Measurements from ENCODE around the gene TMEM187.

Gene TMEM187

DNA sequence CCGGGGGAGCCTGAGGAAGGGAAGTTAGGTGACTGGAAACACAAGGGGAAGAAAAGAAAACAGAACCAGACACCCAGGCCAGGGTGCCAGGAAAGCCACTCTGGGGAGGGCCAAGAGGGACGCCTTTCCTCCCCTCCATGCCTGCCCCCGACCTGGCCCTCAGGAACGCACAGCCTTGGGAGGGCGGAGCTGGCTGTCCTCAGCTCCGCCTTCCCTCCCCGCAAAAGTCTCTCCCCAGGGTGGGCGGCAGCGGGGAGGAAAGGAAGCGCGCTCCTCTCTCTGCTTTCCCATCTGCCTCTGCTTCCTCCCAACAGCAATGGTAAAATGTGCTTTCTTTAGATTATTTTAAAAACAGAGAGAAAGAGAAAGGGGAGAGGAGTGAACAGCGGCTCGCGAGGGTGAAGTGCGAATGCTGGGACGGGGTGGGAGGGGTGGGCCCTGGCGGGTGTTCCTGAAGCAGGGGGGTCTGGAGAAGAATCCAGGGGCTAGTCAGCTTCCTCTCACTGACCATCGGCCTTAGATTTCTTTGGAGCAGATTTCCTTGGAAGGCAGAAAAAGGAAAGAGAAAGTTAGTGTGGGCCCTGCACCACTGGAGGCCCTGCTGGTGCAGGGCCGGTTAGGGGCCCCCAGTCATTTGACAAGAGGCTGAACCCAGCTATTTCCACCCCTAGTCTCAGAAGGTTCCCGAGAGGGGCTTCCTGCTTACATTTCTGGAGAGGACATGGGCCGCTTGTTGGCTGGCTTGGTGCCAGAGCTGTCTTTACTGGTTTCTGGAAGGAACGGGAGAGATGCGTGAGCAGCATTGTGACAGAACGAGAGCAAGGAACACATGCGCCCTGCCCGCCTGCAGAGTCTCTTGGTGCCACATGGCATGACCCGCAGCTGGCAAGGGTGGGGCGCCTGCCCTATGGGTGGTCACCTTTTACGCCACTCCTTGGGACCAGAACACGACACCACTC lies 23.4 kb upstream of the TMEM187 start:
- Histone ChIP-seq H3K27ac (ENCODE audit: insufficient read depth in 1 of 2, low read depth in 1 of 2, low read length in 2 of 2, poor library complexity in 1 of 2, severe bottlenecking in 2 of 2) (no peak overlapping the region), H3K36me3 (ENCODE audit: control insufficient read depth in 4 of 4, insufficient read depth in 4 of 4, low read length in 3 of 4) (peaks cover 0 to 62% (median 28%) of the 10 kb centered on the region in 4 experiments), H3K9me3 (ENCODE audit: control extremely low read depth in 1 of 5, control insufficient read depth in 4 of 5, insufficient read depth in 2 of 5, low read depth in 1 of 5, low read length in 4 of 5) (no peaks in the 10 kb centered on the region), H3K27me3 (replicated peaks in 2 of 5; ENCODE audit: control insufficient read depth in 4 of 5, insufficient read depth in 5 of 5, low read length in 4 of 5) (peaks cover 0 to 11% (median 0%) of the 10 kb centered on the region in 5 experiments), H3K4me1 (ENCODE audit: control extremely low read depth in 1 of 4, control insufficient read depth in 4 of 4, insufficient read depth in 4 of 4, low read length in 3 of 4) (peaks cover 0 to 50% (median 45%) of the 10 kb centered on the region in 4 experiments), H3K4me3 (ENCODE audit: control insufficient read depth in 1 of 7, extremely low read depth in 1 of 7, insufficient read depth in 4 of 7, low read depth in 2 of 7, low read length in 6 of 7) (no peak overlapping the region)
- ChIA-PET POLR2A (interaction anchor here (1.0 to 1.1 kb wide), 2 partner anchors 22 to 24 kb away, joined by 3 to 4 read pairs; no protein-coding TSS in a partner anchor), CTCF (interaction anchor here (1.0 to 18.9 kb wide), 11 partner anchors 9 to 193 kb away, joined by 3 to 482 read pairs (median 6); partner anchors contain the start of genes ARHGAP4, AVPR2, NAA10 and PLXNB3)
- DNase-seq, result peak in 1 of 3 donors; percentile 45
- WGBS (ENCODE audit: insufficient coverage), result 55% methylated on average over 24 of the region's 30 CpGs

- peaks cover 0 to 41% (median 37%) of the 10 kb centered on the region in 4 experiments for H3K4me1 ChIP-seq (ENCODE audit: control extremely low read depth in 1 of 4, control insufficient read depth in 4 of 4, insufficient read depth in 4 of 4, low read length in 3 of 4)
- POLR2A ChIA-PET, result no interaction called here
Observed at GRCh38 chrX:153950127-153950526, 22.4 kb upstream of the TMEM187 start.

GRCh38 chrX:153951683-153952372 lies 20.7 kb upstream of the TMEM187 start:
- H3K4me1 ChIP-seq (ENCODE audit: control extremely low read depth in 1 of 4, control insufficient read depth in 4 of 4, insufficient read depth in 4 of 4, low read length in 3 of 4), result peaks cover 0 to 32% (median 32%) of the 10 kb centered on the region in 4 experiments
- ChIA-PET CTCF (interaction anchor here (0.5 to 18.9 kb wide), 7 partner anchors 10 to 188 kb away, joined by 3 to 482 read pairs (median 6); partner anchors contain the start of genes ARHGAP4 and NAA10), POLR2A (no interaction called here)
- H3K27ac ChIP-seq (ENCODE audit: insufficient read depth in 1 of 2, low read depth in 1 of 2, low read length in 2 of 2, poor library complexity in 1 of 2, severe bottlenecking in 2 of 2), result no peak overlapping the region
- 97% methylated on average over 27 of the region's 28 CpGs for WGBS (ENCODE audit: insufficient coverage)
- peaks cover 0 to 7% (median 0%) of the 10 kb centered on the region in 5 experiments for H3K27me3 ChIP-seq (replicated peaks in 2 of 5; ENCODE audit: control insufficient read depth in 4 of 5, insufficient read depth in 5 of 5, low read length in 4 of 5)
- peaks cover 3 to 89% (median 44%) of the 10 kb centered on the region in 4 experiments for H3K36me3 ChIP-seq (ENCODE audit: control insufficient read depth in 4 of 4, insufficient read depth in 4 of 4, low read length in 3 of 4)
- no peak for DNase-seq
- no peak overlapping the region for H3K4me3 ChIP-seq (ENCODE audit: control insufficient read depth in 1 of 7, extremely low read depth in 1 of 7, insufficient read depth in 4 of 7, low read depth in 2 of 7, low read length in 6 of 7)
- no peaks in the 10 kb centered on the region for H3K9me3 ChIP-seq (ENCODE audit: control extremely low read depth in 1 of 5, control insufficient read depth in 4 of 5, insufficient read depth in 2 of 5, low read depth in 1 of 5, low read length in 4 of 5)

More at GRCh38 chrX:153950127-153950526, 22.4 kb upstream of the TMEM187 start:
- H3K9me3 ChIP-seq (ENCODE audit: control extremely low read depth in 1 of 5, control insufficient read depth in 4 of 5, insufficient read depth in 2 of 5, low read depth in 1 of 5, low read length in 4 of 5), result no peaks in the 10 kb centered on the region
- 92% methylated on average over 19 of the region's 19 CpGs for WGBS (ENCODE audit: insufficient coverage)
- H3K27me3 ChIP-seq (replicated peaks in 2 of 5; ENCODE audit: control insufficient read depth in 4 of 5, insufficient read depth in 5 of 5, low read length in 4 of 5), result peaks cover 0 to 11% (median 0%) of the 10 kb centered on the region in 5 experiments
- H3K36me3 ChIP-seq (ENCODE audit: control insufficient read depth in 4 of 4, insufficient read depth in 4 of 4, low read length in 3 of 4), result peaks cover 0 to 72% (median 32%) of the 10 kb centered on the region in 4 experiments
- DNase-seq, result no peak
- no peak overlapping the region for H3K27ac ChIP-seq (ENCODE audit: insufficient read depth in 1 of 2, low read depth in 1 of 2, low read length in 2 of 2, poor library complexity in 1 of 2, severe bottlenecking in 2 of 2)
- CTCF ChIA-PET, result interaction anchor here (1.0 to 18.9 kb wide), 10 partner anchors 12 to 194 kb away, joined by 3 to 482 read pairs (median 6); partner anchors contain the start of genes ARHGAP4, AVPR2, NAA10 and PLXNB3
- H3K4me3 ChIP-seq (ENCODE audit: control insufficient read depth in 1 of 7, extremely low read depth in 1 of 7, insufficient read depth in 4 of 7, low read depth in 2 of 7, low read length in 6 of 7), result no peak overlapping the region

DNA sequence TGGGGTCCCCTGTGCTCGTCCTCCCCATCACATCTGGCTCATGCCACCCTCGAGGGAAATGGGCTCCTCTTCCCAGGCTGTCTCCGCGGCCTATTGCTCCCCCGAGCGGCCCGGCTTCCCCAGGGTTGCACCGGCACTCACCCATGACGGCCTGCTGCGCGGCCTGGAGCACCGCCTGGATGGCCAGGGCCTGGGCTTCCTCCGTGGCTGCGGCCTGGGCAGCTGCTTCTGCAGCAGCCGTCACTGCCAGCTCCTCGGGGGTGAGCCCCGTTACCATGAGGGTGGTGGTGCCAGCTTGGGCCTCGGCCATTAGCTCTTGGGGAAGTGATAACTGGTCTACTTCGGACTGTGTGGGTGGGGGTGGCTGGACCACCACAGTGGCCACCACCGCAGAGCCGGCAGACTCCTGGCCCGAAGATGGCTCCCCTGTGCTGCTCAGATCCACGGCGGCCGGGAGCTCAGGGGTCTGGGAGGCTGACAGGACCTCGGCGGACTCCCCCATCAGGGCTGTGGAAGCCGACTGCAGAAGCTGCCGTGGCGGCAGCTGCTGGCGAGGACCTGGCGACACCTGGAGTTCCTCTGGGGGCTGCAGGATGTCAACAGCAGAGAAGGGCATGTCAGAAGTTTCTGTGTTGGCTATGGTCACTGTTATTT lies 20.1 kb upstream of the TMEM187 start:
- no peak overlapping the region for H3K4me3 ChIP-seq (ENCODE audit: control insufficient read depth in 1 of 7, extremely low read depth in 1 of 7, insufficient read depth in 4 of 7, low read depth in 2 of 7, low read length in 6 of 7)
- H3K9me3 ChIP-seq (ENCODE audit: control extremely low read depth in 1 of 5, control insufficient read depth in 4 of 5, insufficient read depth in 2 of 5, low read depth in 1 of 5, low read length in 4 of 5), result no peaks in the 10 kb centered on the region
- H3K4me1 ChIP-seq (ENCODE audit: control extremely low read depth in 1 of 4, control insufficient read depth in 4 of 4, insufficient read depth in 4 of 4, low read length in 3 of 4), result peaks cover 0 to 28% (median 27%) of the 10 kb centered on the region in 4 experiments
- ChIA-PET CTCF (interaction anchor here (0.5 to 18.9 kb wide), 10 partner anchors 9 to 189 kb away, joined by 3 to 482 read pairs (median 4); partner anchors contain the start of genes ARHGAP4 and NAA10), POLR2A (no interaction called here)
- H3K27me3 ChIP-seq (replicated peaks in 2 of 5; ENCODE audit: control insufficient read depth in 4 of 5, insufficient read depth in 5 of 5, low read length in 4 of 5), result peaks cover 0 to 7% (median 0%) of the 10 kb centered on the region in 5 experiments
- no peak overlapping the region for H3K27ac ChIP-seq (ENCODE audit: insufficient read depth in 1 of 2, low read depth in 1 of 2, low read length in 2 of 2, poor library complexity in 1 of 2, severe bottlenecking in 2 of 2)
- no peak for DNase-seq
- peaks cover 3 to 95% (median 47%) of the 10 kb centered on the region in 4 experiments for H3K36me3 ChIP-seq (ENCODE audit: control insufficient read depth in 4 of 4, insufficient read depth in 4 of 4, low read length in 3 of 4)
- 95% methylated on average over 31 of the region's 32 CpGs for WGBS (ENCODE audit: insufficient coverage)

DNA sequence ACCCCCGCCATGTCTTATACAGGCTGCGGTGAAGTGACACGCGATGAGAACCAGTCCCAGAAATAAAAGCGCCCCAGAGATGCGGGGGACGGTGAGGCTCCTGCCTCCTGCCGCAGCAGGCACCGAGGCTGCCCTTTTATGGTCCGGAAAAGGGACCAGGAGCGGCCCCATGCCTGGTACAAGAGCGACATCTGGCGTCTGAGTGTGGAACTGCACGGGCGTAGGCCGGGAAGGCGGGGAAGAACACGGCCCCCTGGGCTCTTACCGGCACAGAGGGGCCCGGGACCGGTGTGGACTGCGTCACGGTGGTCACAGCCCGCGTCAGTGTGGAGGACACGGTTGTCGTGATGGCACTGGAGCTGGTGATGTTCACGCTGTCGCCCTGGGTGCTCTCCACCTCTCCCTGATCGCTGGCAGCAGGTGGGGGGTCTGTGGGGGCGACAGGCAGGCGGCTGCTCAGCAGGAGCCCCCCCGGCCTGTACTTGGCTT lies 19.2 kb upstream of the TMEM187 start:
- Histone ChIP-seq H3K4me3 (ENCODE audit: control insufficient read depth in 1 of 7, extremely low read depth in 1 of 7, insufficient read depth in 4 of 7, low read depth in 2 of 7, low read length in 6 of 7) (no peak overlapping the region), H3K36me3 (ENCODE audit: control insufficient read depth in 4 of 4, insufficient read depth in 4 of 4, low read length in 3 of 4) (peaks cover 3 to 98% (median 51%) of the 10 kb centered on the region in 4 experiments), H3K4me1 (ENCODE audit: control extremely low read depth in 1 of 4, control insufficient read depth in 4 of 4, insufficient read depth in 4 of 4, low read length in 3 of 4) (peaks cover 0 to 23% (median 19%) of the 10 kb centered on the region in 4 experiments), H3K9me3 (ENCODE audit: control extremely low read depth in 1 of 5, control insufficient read depth in 4 of 5, insufficient read depth in 2 of 5, low read depth in 1 of 5, low read length in 4 of 5) (no peaks in the 10 kb centered on the region), H3K27me3 (replicated peaks in 2 of 5; ENCODE audit: control insufficient read depth in 4 of 5, insufficient read depth in 5 of 5, low read length in 4 of 5) (peaks cover 0 to 7% (median 0%) of the 10 kb centered on the region in 5 experiments), H3K27ac (ENCODE audit: insufficient read depth in 1 of 2, low read depth in 1 of 2, low read length in 2 of 2, poor library complexity in 1 of 2, severe bottlenecking in 2 of 2) (no peak overlapping the region)
- ChIA-PET CTCF (interaction anchor here (0.7 to 18.9 kb wide), 9 partner anchors 8 to 188 kb away, joined by 3 to 482 read pairs (median 4); partner anchors contain the start of genes ARHGAP4, NAA10 and RENBP), POLR2A (no interaction called here)
- 29% methylated on average over 26 of the region's 33 CpGs for WGBS (ENCODE audit: insufficient coverage)
- peak in 2 of 3 donors; percentile 71 to 79 for DNase-seq

DNA sequence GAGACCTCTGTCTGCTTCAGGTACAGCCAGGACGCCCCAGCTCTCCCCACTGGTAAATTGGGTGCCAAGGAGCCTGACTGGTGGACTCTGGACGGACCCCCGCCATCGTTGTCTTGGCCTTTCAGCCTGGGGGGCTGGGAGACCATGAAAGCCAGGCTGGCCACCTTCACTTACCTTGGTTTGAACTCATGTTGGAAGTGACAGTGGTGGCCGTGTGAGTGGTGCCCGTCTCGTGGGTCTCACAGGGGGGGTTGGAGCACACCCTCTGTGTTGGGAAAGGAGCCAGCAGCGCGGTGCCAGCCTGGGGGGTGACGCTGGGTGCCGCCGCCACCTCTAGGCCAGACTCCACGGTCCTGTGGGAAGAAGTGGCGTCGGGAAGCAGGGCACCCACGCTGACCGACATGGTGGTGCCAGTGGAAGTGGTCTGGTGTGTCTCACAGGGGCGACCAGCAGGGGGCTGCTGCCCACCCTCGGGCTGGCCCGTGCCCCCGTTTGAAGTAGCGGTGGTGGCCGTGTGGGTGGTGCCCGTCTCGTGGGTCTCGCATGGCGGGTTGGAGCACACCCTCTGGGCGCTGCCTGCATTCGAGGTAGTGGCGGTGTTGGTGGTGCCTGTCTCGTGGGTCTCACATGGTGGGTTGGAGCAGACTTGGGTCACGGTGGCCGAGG lies 18.5 kb upstream of the TMEM187 start:
- Histone ChIP-seq H3K9me3 (ENCODE audit: control extremely low read depth in 1 of 5, control insufficient read depth in 4 of 5, insufficient read depth in 2 of 5, low read depth in 1 of 5, low read length in 4 of 5) (no peaks in the 10 kb centered on the region), H3K4me1 (ENCODE audit: control extremely low read depth in 1 of 4, control insufficient read depth in 4 of 4, insufficient read depth in 4 of 4, low read length in 3 of 4) (peaks cover 0 to 17% (median 12%) of the 10 kb centered on the region in 4 experiments), H3K27me3 (replicated peaks in 2 of 5; ENCODE audit: control insufficient read depth in 4 of 5, insufficient read depth in 5 of 5, low read length in 4 of 5) (peaks cover 0 to 7% (median 0%) of the 10 kb centered on the region in 5 experiments), H3K27ac (ENCODE audit: insufficient read depth in 1 of 2, low read depth in 1 of 2, low read length in 2 of 2, poor library complexity in 1 of 2, severe bottlenecking in 2 of 2) (no peak overlapping the region), H3K36me3 (ENCODE audit: control insufficient read depth in 4 of 4, insufficient read depth in 4 of 4, low read length in 3 of 4) (peaks cover 8 to 99% (median 57%) of the 10 kb centered on the region in 4 experiments), H3K4me3 (ENCODE audit: control insufficient read depth in 1 of 7, extremely low read depth in 1 of 7, insufficient read depth in 4 of 7, low read depth in 2 of 7, low read length in 6 of 7) (no peak overlapping the region)
- peak in 2 of 3 donors; percentile 38 to 58 for DNase-seq
- POLR2A ChIA-PET, result no interaction called here
- CTCF ChIA-PET, result interaction anchor here (0.9 to 18.9 kb wide), 5 partner anchors 10 to 59 kb away, joined by 3 to 482 read pairs (median 5); partner anchors contain the start of genes ARHGAP4, NAA10 and RENBP
- 83% methylated on average over 28 of the region's 33 CpGs for whole genome bisulfite sequencing (ENCODE audit: insufficient coverage)

All from common myeloid progenitor, CD34-positive (primary cell).